ENCODE measurements around the gene PLD2. TPM values are rescaled to one million over a fixed set of nuclear protein-coding genes. Genes with fewer than 3 reads are reported as not detected.

PLD2 gene
- total and polyA plus RNA-seq, 9 donors = 22.2 to 36.9 (median 25.7) TPM

DNA sequence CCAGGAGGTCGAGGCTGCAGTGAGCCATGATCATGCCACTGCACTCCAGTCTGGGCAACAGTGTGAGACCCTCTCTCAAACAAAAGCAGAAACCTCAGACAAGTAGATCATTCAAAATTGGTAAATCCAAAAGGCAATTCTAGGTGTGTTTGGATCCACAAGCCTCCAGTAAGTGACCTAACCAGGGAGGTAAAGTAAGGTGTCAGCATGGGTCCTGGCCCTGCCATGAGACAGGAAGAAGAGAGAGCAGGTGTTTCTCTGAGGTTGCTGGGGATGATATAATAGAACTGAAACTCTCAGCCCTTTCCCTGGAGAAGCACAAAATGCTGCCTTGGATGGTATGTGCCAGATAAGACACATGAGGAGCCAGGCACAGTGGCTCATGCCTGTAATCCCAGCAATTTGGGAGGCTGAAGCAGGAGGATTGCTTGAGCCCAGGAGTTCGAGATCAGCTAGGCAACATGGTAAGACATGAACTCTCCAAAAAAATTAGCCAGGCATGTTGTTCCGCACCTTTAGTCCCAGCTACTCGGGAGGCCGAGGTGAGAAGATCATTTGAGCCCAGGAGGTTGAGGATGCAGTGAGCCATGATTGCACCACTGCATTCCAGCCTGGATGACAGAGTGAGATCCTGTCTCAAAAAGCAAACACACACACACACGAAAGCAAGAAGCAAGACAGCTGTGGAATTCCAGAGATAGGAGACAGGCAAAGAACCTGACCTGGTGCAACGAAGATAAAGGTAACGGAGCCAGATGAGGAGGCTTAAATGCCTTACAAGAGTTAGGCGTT is 28.8 kb upstream of the PLD2 start:
- Histone ChIP-seq H3K4me1 (ENCODE audit: control insufficient read depth, insufficient read depth, low read length) (no peaks in the 10 kb centered on the region), H3K9me3 (replicated peaks; ENCODE audit: control insufficient read depth, low read depth, low read length) (no peaks in the 10 kb centered on the region), H3K27me3 (ENCODE audit: control insufficient read depth, insufficient read depth, low read length) (peaks cover 27% of the 10 kb centered on the region), H3K36me3 (ENCODE audit: control insufficient read depth, insufficient read depth, low read length) (no peaks in the 10 kb centered on the region), H3K27ac (ENCODE audit: low read length) (no peak overlapping the region), H3K4me3 (ENCODE audit: low read length) (no peak overlapping the region)
- WGBS (ENCODE audit: insufficient coverage) = 70% methylated on average over 7 of the region's 9 CpGs
- DNase-seq = no peak

DNA sequence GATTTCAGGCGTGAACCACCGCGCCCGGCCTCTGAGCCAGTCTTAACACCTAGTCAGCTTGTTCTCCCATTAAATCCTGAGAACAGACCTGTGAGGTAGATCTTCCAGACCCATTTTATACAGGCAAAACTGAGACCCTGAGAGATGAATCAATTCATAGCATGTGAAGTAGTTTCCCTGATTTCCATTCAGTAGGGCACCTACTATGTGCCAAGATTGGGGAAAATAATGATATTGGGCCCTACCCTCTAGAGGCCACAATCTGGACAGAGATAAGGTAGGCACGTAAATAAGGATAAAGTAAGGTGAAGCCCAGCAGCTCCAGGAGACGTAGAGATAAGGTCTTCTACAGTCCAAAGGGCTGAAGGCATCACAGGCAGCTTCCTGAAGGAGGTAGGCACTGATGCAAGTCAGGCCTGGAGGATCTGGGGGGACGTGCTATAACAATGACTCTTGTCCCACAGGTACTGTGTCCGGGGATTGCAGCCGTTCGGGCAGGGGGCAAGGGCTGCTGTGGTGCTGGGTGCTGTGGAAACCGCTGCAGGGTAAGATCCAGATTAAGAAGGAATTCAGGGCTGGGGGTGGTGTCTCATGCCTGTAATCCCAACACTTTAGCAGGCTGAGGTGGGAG is 26.5 kb upstream of the PLD2 start:
- no peaks in the 10 kb centered on the region for H3K36me3 ChIP-seq (ENCODE audit: control insufficient read depth, insufficient read depth, low read length)
- peaks cover 49% of the 10 kb centered on the region for H3K27me3 ChIP-seq (ENCODE audit: control insufficient read depth, insufficient read depth, low read length)
- H3K4me3 ChIP-seq (ENCODE audit: low read length) = no peak overlapping the region

DNA sequence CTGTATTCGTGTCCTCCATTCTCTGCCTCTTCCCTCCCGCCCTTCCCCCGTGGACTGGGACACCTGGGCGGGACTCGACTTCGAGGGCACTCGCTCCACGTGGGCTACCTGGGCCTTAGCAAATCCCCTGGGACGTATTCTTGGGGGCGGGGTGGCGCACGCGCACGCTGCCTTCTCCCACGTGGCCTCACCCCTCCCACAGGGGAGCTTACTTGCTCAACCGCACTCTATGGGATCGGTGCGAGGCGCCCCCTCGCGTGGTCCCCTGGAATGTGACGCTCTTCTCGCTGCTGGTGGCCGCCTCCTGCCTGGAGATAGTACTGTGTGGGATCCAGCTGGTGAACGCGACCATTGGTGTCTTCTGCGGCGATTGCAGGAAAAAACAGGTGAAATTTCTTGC is 24.3 kb upstream of the PLD2 start:
- no peak overlapping the region for H3K4me3 ChIP-seq (ENCODE audit: low read length)
- DNase-seq = no peak
- H3K27ac ChIP-seq (ENCODE audit: low read length) = no peak overlapping the region
- peaks cover 19% of the 10 kb centered on the region for H3K4me1 ChIP-seq (ENCODE audit: control insufficient read depth, insufficient read depth, low read length)
- H3K27me3 ChIP-seq (ENCODE audit: control insufficient read depth, insufficient read depth, low read length) = peaks cover 66% of the 10 kb centered on the region
- no peaks in the 10 kb centered on the region for H3K36me3 ChIP-seq (ENCODE audit: control insufficient read depth, insufficient read depth, low read length)
- WGBS (ENCODE audit: insufficient coverage) = 23% methylated on average over 23 of the region's 28 CpGs
- H3K9me3 ChIP-seq (replicated peaks; ENCODE audit: control insufficient read depth, low read depth, low read length) = no peaks in the 10 kb centered on the region

More for the DNA sequence above, 26.5 kb upstream of the PLD2 start:
- Histone ChIP-seq H3K4me1 (ENCODE audit: control insufficient read depth, insufficient read depth, low read length) (peaks cover 4% of the 10 kb centered on the region), H3K27ac (ENCODE audit: low read length) (no peak overlapping the region), H3K9me3 (replicated peaks; ENCODE audit: control insufficient read depth, low read depth, low read length) (no peaks in the 10 kb centered on the region)
- no peak for DNase-seq
- 64% methylated on average over 7 of the region's 11 CpGs for WGBS (ENCODE audit: insufficient coverage)

GRCh38 chr17:4785311-4786105 is 21.4 kb upstream of the PLD2 start:
- Histone ChIP-seq H3K4me3 (ENCODE audit: low read length) (no peak overlapping the region), H3K4me1 (ENCODE audit: control insufficient read depth, insufficient read depth, low read length) (peaks cover 31% of the 10 kb centered on the region), H3K27me3 (ENCODE audit: control insufficient read depth, insufficient read depth, low read length) (peaks cover 67% of the 10 kb centered on the region), H3K27ac (ENCODE audit: low read length) (no peak overlapping the region), H3K36me3 (ENCODE audit: control insufficient read depth, insufficient read depth, low read length) (no peaks in the 10 kb centered on the region), H3K9me3 (replicated peaks; ENCODE audit: control insufficient read depth, low read depth, low read length) (no peaks in the 10 kb centered on the region)
- WGBS (ENCODE audit: insufficient coverage) = 6% methylated on average over 45 of the region's 61 CpGs
- no peak for DNase-seq

GRCh38 chr17:4786106-4786511 is 20.8 kb upstream of the PLD2 start, which contains the start of gene VMO1:
VMO1 (minus strand) TSS chr17:4786364; CDS start chr17:4786352, 12 bp downstream.
- Histone ChIP-seq H3K4me3 (ENCODE audit: low read length) (peak within 1 kb of the TSS; percentile 10), H3K4me1 (ENCODE audit: control insufficient read depth, insufficient read depth, low read length) (peaks cover 35% of the 10 kb centered on the region), H3K27me3 (ENCODE audit: control insufficient read depth, insufficient read depth, low read length) (peaks cover 67% of the 10 kb centered on the region), H3K27ac (ENCODE audit: low read length) (no peak within 1 kb of the TSS), H3K36me3 (ENCODE audit: control insufficient read depth, insufficient read depth, low read length) (no peaks in the 10 kb centered on the region), H3K9me3 (replicated peaks; ENCODE audit: control insufficient read depth, low read depth, low read length) (no peaks in the 10 kb centered on the region)
- WGBS (ENCODE audit: insufficient coverage) = 2% methylated on average over 17 of the region's 24 CpGs
- DNase-seq = peak; percentile 48

GRCh38 chr17:4786516-4786915 is 20.4 kb upstream of the PLD2 start:
- DNase-seq = peak; percentile 64

GRCh38 chr17:4788159-4788806 is 18.7 kb upstream of the PLD2 start:
- Histone ChIP-seq H3K4me3 (ENCODE audit: low read length) (no peak overlapping the region), H3K36me3 (ENCODE audit: control insufficient read depth, insufficient read depth, low read length) (no peaks in the 10 kb centered on the region), H3K9me3 (replicated peaks; ENCODE audit: control insufficient read depth, low read depth, low read length) (no peaks in the 10 kb centered on the region), H3K4me1 (ENCODE audit: control insufficient read depth, insufficient read depth, low read length) (peaks cover 35% of the 10 kb centered on the region), H3K27ac (ENCODE audit: low read length) (peak overlapping the region; percentile 35), H3K27me3 (ENCODE audit: control insufficient read depth, insufficient read depth, low read length) (peaks cover 48% of the 10 kb centered on the region)
- WGBS (ENCODE audit: insufficient coverage) = 73% methylated on average over 8 of the region's 14 CpGs
- DNase-seq = peak; percentile 32

More at GRCh38 chr17:4786516-4786915, 20.4 kb upstream of the PLD2 start:
- no peak overlapping the region for H3K4me3 ChIP-seq (ENCODE audit: low read length)
- H3K27me3 ChIP-seq (ENCODE audit: control insufficient read depth, insufficient read depth, low read length) = peaks cover 64% of the 10 kb centered on the region
- no peaks in the 10 kb centered on the region for H3K36me3 ChIP-seq (ENCODE audit: control insufficient read depth, insufficient read depth, low read length)
- H3K27ac ChIP-seq (ENCODE audit: low read length) = no peak overlapping the region
- 9% methylated on average over 2 of the region's 6 CpGs for WGBS (ENCODE audit: insufficient coverage)
- no peaks in the 10 kb centered on the region for H3K9me3 ChIP-seq (replicated peaks; ENCODE audit: control insufficient read depth, low read depth, low read length)
- peaks cover 35% of the 10 kb centered on the region for H3K4me1 ChIP-seq (ENCODE audit: control insufficient read depth, insufficient read depth, low read length)

- Histone ChIP-seq H3K27me3 (ENCODE audit: control insufficient read depth, insufficient read depth, low read length) (peaks cover 40% of the 10 kb centered on the region), H3K9me3 (replicated peaks; ENCODE audit: control insufficient read depth, low read depth, low read length) (no peaks in the 10 kb centered on the region), H3K36me3 (ENCODE audit: control insufficient read depth, insufficient read depth, low read length) (no peaks in the 10 kb centered on the region), H3K27ac (ENCODE audit: low read length) (peak within 1 kb of the TSS; percentile 35), H3K4me3 (ENCODE audit: low read length) (peak within 1 kb of the TSS; percentile 72), H3K4me1 (ENCODE audit: control insufficient read depth, insufficient read depth, low read length) (peaks cover 35% of the 10 kb centered on the region)
- no peak for DNase-seq
- WGBS (ENCODE audit: insufficient coverage) = 25% methylated on average over 43 of the region's 62 CpGs
These were observed 17.9 kb upstream of the PLD2 start, which contains the start of gene GLTPD2 for GRCh38 chr17:4788807-4789700. GLTPD2 (plus strand) TSS chr17:4788964; CDS start chr17:4789012, 48 bp downstream.

DNA sequence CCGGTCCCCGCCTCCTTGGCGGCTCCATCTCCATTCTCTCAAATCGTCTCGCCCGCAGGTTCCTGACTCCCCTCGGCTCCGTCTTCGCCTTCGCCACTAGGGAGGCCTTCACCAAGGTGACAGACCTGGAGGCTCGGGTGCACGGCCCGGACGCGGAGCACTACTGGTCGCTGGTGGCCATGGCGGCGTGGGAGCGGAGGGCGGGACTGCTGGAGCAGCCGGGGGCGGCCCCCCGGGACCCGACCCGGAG is 17.3 kb upstream of the PLD2 start:
- H3K9me3 ChIP-seq (replicated peaks; ENCODE audit: control insufficient read depth, low read depth, low read length) = no peaks in the 10 kb centered on the region
- no peak overlapping the region for H3K27ac ChIP-seq (ENCODE audit: low read length)
- peaks cover 35% of the 10 kb centered on the region for H3K4me1 ChIP-seq (ENCODE audit: control insufficient read depth, insufficient read depth, low read length)
- DNase-seq = no peak
- WGBS (ENCODE audit: insufficient coverage) = under 1% methylated on average over 24 of the region's 25 CpGs
- H3K27me3 ChIP-seq (ENCODE audit: control insufficient read depth, insufficient read depth, low read length) = peaks cover 35% of the 10 kb centered on the region
- no peaks in the 10 kb centered on the region for H3K36me3 ChIP-seq (ENCODE audit: control insufficient read depth, insufficient read depth, low read length)
- peak overlapping the region; percentile 72 for H3K4me3 ChIP-seq (ENCODE audit: low read length)

Measured in muscle of leg (tissue), 11 donors.